Measurements from ENCODE around the gene C12orf56. TPM values are rescaled to one million over a fixed set of nuclear protein-coding genes. Genes with fewer than 3 reads are reported as not detected.
A peak's percentile ranks its signal among the peaks of the same experiment; 100 is the strongest.

Gene C12orf56
- total RNA-seq, 1 donor from 2014 or later, result 0.29 TPM

- DNase-seq (ENCODE audit: low read depth), result no peak
- TF ChIP-seq CTCF (conservative IDR thresholded peaks at IDR 0.05; ENCODE audit: low read depth, low read length), result no peak
- H3K4me3 ChIP-seq (ENCODE audit: low read depth, low read length), result no peak overlapping the region
These were observed 153.2 kb downstream of the C12orf56 start for GRCh38 chr12:64237382-64237781.

- TF ChIP-seq CTCF (conservative IDR thresholded peaks at IDR 0.05; ENCODE audit: low read depth, low read length), result peak; percentile 61
- H3K4me3 ChIP-seq (ENCODE audit: low read depth, low read length), result no peak overlapping the region
- DNase-seq (ENCODE audit: low read depth), result no peak
These were observed 154.0 kb downstream of the C12orf56 start for GRCh38 chr12:64236549-64236948.

- no peak for TF ChIP-seq CTCF (conservative IDR thresholded peaks at IDR 0.05; ENCODE audit: low read depth, low read length)
- DNase-seq (ENCODE audit: low read depth), result no peak
- H3K4me3 ChIP-seq (ENCODE audit: low read depth, low read length), result no peak overlapping the region
These were observed 158.4 kb downstream of the C12orf56 start for GRCh38 chr12:64232196-64232595.

- no peak overlapping the region for H3K4me3 ChIP-seq (ENCODE audit: low read depth, low read length)
- no peak for DNase-seq (ENCODE audit: low read depth)
- TF ChIP-seq CTCF (conservative IDR thresholded peaks at IDR 0.05; ENCODE audit: low read depth, low read length), result no peak
These were observed 160.8 kb downstream of the C12orf56 start for GRCh38 chr12:64229796-64230195.

GRCh38 chr12:64229240-64229639 lies 161.3 kb downstream of the C12orf56 start:
- TF ChIP-seq CTCF (conservative IDR thresholded peaks at IDR 0.05; ENCODE audit: low read depth, low read length), result no peak
- H3K4me3 ChIP-seq (ENCODE audit: low read depth, low read length), result no peak overlapping the region
- no peak for DNase-seq (ENCODE audit: low read depth)

- TF ChIP-seq CTCF (conservative IDR thresholded peaks at IDR 0.05; ENCODE audit: low read depth, low read length), result no peak
- no peak for DNase-seq (ENCODE audit: low read depth)
- no peak overlapping the region for H3K4me3 ChIP-seq (ENCODE audit: low read depth, low read length)
These were observed 164.9 kb downstream of the C12orf56 start for GRCh38 chr12:64225626-64226025.

- DNase-seq (ENCODE audit: low read depth), result peak; percentile 59
- TF ChIP-seq CTCF (conservative IDR thresholded peaks at IDR 0.05; ENCODE audit: low read depth, low read length), result no peak
- H3K4me3 ChIP-seq (ENCODE audit: low read depth, low read length), result peak within 1 kb of the TSS; percentile 94
These were observed 168.4 kb downstream of the C12orf56 start, which contains the start of gene KICS2 for GRCh38 chr12:64222009-64222765. Gene KICS2 (minus strand): TSS chr12:64222296. CDS start chr12:64222237, 59 bp downstream.

Data from epithelial cell of proximal tubule (primary cell).